ENCODE measurements around the gene KIAA2012.

KIAA2012 gene

DNA sequence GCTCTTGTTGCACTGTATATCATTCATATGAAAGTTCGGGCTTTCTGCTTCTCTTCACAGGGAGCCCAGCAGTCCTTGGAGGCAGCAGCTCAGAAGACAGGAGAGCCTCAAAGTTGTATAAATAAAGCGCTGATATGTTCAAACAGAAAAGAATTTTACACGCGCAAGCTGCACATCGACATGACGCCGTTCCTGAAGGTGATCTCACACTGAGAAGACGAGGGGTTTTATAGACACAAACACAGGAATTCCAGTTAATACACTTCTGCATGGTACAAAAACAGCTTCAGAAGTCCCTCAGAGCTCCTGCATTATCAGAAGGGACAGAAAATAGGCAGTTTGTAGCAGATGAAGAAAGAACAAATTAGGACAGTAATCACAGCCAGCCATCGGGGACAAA is 81.6 kb downstream of the KIAA2012 start:
- DNase-seq = no peak

DNA sequence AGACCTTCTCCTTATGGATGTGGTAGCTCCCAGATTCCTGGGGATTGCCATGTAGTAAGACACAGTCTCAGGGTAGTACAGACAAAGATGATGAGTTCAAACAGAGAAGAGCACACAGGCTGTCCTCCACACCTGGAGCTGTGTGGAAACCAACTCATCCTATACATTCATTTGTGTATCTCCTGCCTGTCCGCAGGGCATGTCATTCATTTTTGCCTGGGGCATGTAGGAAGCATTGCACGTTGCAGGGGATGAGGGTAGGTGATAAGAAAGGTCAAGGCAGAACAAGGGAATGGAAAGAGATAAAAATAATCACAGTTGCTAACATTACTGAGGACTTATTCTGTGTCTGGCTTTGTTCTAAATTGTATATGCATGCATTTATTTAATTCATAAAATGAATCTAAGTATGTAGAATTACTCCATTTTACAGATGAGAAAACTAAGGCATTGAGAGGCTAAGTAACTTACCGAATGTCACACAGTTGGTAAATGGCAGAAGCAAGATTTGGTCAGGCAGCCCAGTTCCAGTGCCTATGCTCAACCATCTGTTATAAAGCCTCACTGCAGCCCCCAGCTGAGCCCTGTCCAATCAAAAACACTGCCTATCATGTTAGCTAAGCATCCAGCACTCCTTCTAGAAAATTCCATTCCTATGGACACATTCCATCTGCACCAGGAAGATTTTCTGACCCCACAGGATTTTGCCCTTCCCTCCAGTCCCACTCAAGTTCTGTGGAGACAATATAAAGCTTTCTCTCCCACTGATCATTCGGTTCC is 84.3 kb downstream of the KIAA2012 start:
- no peak for DNase-seq

DNA sequence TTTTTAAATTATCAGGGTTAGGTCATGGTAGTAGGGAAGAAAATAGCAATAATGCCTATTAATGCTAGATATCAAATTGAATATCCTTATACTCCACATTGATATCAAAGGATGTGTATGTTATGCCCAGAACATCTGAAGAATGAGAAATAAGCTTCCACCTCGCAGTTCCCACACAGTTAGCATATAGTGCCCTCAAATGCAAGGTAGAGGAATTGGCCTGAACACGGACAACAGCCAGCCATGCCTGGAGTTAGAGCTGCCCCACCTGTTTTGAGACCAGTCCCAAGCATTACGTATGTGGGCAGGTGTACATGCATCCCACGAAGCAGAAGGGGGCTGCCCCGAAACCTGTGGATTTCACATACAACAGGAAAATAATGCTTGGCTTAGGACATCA is 85.7 kb downstream of the KIAA2012 start:
- DNase-seq = no peak

DNA sequence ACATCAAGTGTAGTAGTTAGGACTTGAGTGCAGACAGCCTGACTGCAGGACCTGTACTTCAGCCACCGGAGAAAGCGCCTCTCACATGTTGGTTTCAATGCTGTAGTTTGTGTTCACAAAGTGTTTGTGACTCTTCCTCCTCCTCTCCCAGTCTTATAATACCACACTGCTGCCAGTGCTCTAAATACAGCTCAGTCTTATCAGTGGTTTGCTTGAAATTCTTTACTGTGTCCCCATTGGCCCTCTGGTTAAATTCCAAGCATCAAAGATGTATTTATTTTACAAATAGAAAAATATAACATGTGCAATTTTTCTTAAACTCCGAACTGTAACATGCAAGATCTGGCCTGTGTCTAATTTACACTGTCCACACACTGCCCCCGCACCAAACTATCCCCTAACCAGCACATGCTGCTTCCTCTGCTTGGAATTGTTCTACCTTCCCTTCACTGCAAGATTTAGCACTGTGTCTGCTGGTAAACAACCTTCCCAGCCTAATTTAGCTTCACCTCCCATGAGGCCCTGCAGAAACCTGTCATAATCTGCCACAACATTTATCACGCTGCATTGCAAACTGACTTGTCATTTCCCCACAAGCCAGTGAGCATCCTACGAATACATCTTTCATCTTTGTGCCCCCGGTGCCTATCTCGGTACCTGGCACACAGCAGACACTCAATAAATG is 88.2 kb downstream of the KIAA2012 start:
- DNase-seq = no peak

DNA sequence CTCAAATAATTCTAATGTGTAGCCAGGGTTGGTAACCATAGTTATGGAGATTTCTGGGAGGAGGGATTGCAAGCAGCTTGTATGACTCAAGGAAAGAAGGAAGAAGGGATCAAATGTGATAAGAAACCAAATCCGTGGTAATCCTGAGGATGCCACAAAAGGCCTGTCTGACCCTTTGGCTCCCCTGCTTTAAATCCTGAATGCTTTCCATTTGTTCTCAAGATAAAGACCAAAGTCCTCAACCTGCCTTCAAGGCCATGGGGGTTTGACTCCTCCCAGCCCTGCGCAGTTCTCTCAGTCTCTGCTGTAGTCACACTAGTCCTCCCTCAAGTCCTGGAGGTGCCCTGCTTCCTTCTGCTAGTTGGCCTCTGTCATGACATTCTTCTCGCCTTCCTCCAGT is 91.4 kb downstream of the KIAA2012 start:
- DNase-seq = no peak

DNA sequence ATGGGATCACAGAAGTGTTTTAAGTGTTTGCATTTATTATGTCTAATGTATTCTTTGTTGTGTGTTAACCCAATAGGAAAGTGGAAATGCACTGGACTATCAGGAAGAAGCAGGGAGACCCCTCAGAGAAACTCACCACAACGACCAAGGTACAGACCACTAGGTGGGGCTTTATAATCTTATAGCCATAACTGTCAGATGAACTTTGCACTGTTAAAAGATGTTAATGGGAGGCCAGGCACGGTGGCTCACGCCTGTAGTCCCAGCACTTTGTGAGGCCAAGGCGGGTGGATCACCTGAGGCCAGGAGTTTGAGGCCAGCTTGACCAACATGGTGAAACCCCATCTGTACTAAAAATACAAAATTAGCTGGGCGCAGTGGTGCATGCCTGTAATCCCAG is 92.2 kb downstream of the KIAA2012 start:
- DNase-seq = no peak

DNA sequence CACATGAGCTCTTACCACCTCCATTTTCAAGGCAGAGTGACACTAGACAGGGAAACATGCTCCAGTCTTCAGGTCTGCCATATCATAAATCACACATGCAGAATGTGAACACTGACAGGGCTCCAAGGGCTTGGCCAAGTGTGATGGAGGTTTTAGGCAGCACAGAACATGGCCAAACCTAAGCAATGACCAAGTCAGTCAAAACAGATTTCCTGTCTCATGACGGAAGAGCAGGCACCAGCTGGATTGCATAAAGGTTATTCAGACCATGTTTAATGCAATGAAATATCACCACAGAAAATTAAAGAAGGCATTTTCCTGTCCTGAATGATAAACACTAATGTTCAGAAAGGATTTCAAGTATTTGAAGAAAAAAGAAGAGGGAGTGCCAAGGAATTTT is 92.9 kb downstream of the KIAA2012 start:
- no peak for DNase-seq

DNA sequence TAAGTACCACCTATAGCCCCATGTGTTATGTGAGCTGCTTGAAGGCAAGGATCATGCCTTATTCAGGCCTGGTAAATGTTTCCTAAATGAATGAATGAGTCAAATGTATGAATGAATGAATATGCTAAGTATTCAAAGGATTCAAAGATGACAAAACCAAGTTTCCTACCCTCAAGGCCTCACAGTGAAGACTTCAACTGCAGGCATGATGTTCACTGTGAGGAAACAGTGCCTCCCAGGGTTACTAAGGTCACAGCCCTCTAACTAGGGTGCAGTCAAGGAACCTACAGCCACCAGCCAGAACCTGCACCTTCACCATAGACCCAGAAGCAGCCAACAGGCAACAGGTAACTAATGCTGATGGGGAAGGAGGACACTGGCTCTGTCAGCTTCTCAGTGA is 96.1 kb downstream of the KIAA2012 start:
- no peak for DNase-seq

DNA sequence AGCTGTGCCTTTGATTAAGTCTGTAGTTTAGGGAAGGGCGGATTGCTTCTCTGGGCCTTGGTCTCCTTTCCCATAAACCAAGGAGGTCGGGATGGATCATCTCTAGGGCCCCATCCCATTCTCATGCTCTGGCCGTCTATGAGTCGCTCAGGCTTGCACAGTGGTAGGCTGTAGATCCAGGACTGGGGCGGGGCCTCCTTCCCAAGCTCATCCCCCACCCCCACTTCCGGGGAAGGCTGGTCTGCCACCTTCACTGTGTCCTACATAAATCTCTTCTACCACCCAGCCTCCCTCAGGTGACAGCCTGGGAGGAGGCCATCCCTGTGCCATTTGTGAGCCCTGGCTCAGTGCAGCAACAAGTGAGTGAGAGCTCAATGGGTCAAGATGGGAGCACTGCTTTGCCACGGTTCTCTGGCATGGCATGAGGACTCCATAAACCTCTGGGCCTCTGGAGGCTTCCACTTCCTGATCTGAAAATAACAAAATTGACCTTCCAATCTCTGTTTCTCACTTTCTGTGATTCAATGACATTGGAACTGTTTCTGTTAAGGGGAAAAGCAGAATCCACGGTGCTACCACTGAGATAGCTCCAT is 96.9 kb downstream of the KIAA2012 start:
- DNase-seq = no peak

DNA sequence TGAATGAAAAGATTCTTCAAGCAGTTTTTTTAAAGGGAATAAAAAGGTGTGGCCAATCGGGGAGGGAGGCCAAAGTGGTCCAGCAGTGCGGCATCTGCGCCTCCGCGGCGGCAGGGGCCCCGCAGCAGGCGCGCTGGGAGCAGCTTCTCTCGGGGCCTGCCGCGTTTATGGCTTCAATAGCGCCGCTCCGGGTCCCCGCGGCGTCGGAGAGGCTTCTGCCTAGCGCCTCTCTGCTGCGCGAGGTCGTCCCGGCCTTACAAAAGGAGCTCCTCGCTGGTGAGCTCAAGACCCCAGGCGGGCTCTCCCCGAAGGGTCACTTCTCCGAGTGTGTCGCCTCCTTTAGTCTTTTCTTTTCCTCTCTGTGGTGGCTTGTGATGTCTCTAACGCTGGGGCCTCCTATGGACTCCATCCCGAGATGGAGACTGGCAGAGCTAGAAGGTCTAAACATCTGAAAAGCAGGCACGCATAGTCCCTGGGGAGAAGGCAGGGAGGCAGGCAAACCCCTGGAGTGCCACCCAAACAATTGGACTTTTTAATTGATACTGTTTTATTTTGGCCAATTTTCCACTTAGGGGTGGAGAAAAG is 98.3 kb downstream of the KIAA2012 start:
- DNase-seq = no peak

DNA sequence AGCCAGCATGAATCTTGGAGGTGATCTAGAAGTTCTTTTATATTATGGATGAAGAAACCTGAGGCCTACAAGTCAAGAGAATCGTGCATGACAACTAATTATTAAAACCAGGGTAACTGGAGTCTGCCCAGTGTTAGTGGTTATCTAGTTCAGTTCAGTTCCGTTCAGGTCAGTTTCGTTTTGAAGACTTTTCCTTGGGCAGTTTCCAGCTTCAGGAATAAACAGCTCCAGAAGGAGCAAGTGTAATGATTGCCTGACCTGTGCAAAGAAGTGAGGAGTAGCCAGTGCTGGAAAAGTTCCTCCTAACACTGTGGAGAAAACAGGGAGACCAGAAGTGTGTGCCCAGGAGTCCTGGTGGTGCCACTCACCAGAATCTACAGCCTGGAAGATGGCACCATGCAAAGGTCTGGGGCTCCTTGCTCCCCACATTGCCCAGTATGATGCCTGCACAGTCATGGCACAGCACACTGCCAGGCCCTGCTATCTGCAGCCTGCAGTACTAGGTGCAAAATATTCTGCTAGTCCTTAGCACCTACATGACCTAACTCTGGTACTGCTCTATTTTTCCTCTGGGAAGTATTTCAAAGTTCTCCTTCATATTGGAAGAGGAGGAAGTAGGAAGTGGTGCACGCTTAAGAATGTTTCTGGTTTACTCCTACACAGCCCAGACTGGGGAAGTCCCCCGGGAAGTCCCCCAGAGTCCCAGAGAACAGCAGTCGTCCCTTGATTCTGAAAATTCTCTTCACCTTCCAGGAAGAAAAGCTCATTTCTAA is 99.6 kb downstream of the KIAA2012 start:
- no peak for DNase-seq

DNA sequence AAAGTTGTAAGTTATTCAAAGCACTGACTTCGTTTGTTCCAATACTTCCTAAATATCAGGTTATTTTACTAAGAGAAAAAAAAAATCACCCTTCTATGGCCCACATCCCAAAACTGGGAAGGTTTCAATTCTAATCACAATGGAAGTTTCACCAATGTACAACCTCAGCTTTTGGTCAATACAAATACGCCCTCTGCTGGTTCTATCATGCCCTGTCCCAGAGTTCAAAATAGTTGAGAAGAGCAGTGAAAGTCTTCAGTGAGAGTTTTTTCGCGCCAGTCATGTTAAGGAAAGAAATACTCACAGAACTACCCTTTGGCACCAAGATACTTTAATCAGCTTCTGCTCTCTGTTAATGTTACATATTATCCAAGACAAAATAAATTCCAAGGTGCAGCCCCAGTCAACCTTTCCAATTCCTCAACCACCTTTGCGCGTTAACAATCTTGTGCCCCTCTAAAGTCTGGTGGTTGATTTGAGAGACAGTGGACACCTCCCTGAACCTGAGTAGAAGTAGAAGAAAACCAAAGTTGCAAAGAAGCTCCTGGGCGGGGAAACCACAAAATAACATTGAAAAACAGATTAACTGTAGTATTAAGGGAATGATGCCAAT is 105.4 kb downstream of the KIAA2012 start:
- no peak for DNase-seq

DNA sequence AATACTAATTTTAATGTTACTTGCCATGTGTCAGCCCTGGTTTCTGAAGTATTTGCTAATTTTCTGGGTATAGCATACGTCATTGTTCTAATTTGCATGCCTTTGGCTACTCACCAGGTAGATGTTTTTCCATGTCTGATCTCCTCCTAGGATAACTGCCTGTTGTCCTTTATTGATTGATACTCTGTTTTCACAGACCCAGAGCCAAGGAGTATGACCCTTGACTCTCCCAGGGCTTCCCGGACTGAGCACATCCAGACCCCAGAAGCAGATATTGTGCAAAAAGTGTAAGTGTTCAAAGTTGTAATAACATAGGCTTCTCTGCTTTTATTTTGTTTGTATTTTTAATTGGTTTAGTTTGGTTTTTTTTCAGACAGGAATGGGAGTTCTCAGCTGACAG is 111.5 kb downstream of the KIAA2012 start:
- no peak for DNase-seq

DNA sequence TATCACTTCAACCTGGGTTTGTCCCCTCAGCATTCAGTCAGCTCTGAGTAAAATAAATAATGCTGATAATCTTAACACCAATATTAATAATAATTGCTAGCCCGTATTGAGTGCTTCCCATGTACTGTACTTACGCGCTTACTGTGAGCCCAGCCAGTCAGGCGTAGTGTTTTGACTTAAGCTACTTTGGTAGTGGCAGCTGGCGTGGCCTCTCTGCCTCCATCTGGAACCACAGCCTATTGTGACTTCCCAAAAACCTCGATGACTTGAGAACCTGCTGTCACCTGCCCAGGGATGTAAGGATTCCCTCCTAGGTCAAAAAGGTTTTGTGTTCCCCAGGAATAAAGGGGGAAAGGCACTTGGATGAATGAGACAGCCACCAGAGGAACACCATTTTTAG is 112.1 kb downstream of the KIAA2012 start:
- DNase-seq = no peak

DNA sequence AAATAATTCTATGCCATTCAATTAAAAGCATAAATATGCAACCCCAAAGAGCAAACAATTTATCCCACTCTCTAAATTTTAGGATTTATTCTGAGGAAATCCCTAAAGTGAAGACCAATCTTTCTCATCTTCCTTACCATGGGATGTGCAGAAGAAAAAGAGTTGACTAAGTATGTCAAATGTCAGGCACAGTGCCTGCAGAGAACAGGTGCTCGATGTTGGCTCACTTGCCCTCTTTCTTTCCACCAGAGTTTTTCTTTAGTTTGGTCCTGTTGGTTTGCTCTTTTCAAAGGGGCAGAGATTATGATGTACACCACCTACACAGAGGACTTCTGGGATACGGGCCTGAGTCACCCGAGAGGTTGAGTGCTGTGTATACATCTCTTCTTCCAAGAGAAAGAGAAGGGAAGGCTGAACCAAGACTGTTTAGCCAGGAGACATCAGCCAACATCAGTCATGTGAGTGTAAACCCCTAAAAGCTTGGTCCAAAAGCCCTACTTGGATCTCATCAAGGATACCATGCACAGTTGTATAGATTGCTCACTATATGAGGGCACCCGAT is 113.7 kb downstream of the KIAA2012 start:
- no peak for DNase-seq

DNA sequence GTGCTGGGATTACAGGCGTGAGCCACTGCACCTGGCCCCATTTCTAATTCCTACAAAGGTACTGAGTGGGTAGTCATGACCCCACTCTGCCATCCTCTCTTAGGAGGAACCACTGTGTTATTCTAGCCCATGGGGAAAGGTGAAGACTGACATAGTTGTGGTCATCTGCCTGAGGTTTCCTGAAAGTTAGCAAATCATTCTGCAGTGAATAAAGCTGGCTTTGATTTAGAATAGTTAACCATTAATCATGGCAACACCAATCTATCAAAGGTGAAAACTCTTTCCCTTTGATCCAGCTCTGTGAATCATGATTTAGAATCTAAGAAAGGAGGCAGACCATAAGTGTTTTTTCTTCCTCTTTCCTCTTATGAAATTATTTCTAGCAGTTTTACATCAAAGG is 114.5 kb downstream of the KIAA2012 start:
- no peak for DNase-seq

DNA sequence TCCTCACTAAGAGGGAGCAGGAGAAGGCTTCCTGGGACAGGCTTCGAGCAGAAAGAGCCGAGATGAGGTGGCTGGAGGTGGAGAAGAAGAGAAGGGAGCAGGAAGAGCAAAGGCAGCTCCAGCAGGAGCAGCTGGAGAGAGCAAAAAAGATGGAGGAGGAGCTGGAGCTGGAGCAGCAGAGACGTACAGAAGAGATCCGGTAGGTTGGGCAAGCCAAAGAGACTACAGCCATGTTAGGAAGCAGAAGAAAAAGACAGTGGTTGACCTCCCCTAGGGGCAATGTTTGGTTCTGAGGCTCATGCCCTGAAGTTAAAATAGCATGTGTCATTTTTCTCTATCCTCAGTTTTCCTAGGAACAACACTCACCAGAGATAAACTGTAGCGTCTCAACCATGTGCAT is 120.2 kb downstream of the KIAA2012 start:
- DNase-seq = no peak

DNA sequence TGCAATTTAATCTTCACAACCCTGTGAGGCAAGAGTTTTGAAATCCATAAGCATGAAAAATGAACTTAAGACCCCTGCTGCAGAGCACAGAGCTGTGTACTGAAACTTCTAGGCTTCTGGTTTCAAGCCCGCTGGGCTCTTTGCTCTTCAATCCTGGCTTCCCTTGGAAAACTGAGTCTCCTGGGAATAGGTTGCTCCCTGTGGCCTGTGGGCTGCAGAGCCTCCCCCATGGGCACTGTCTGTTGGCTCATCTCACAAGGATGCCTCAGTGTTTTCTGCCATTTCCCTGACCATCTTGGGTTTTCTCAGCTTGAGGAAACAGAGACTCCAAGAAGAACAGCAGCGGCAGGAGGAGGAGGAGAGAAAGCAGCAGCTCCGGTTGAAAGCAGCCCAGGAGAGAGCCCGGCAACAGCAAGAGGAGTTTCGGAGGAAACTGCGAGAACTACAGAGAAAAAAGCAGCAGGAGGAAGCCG is 120.9 kb downstream of the KIAA2012 start:
- DNase-seq = no peak

DNA sequence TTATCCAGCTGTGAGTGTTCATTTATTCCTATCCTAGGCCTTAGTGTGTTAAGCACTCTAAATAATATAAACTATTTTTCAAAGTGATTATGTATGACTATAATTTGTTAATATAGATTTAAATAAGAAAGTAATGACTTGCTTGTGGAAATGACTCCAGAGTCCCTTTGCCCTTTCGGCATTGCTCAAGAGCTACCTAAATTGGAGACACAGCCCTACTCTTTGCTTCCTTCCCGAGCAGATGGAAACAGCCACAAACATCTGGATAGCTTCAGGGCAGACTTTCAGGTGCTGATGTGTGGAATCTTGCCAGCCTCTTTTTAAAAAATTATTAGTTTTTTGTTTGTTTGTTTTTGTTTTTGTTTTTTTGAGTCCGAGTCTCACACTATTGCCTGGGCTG is 121.4 kb downstream of the KIAA2012 start:
- DNase-seq = no peak

DNA sequence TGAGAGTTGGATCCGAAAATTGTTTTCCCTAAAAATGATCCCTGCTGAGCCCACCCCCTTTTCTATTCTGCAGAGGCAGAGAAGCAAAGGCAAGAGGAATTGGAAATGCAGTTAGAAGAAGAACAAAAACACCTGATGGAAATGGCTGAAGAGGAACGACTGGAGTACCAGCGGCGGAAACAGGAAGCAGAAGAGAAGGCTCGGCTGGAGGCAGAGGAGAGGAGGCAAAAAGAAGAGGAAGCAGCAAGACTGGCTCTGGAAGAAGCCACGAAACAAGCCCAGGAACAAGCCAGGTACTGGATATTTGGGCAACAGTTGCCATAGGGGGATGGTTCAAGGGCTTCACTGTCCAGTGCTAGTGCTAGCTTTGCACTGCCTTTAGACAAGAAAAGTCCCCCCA is 123.7 kb downstream of the KIAA2012 start:
- DNase-seq = no peak

DNA sequence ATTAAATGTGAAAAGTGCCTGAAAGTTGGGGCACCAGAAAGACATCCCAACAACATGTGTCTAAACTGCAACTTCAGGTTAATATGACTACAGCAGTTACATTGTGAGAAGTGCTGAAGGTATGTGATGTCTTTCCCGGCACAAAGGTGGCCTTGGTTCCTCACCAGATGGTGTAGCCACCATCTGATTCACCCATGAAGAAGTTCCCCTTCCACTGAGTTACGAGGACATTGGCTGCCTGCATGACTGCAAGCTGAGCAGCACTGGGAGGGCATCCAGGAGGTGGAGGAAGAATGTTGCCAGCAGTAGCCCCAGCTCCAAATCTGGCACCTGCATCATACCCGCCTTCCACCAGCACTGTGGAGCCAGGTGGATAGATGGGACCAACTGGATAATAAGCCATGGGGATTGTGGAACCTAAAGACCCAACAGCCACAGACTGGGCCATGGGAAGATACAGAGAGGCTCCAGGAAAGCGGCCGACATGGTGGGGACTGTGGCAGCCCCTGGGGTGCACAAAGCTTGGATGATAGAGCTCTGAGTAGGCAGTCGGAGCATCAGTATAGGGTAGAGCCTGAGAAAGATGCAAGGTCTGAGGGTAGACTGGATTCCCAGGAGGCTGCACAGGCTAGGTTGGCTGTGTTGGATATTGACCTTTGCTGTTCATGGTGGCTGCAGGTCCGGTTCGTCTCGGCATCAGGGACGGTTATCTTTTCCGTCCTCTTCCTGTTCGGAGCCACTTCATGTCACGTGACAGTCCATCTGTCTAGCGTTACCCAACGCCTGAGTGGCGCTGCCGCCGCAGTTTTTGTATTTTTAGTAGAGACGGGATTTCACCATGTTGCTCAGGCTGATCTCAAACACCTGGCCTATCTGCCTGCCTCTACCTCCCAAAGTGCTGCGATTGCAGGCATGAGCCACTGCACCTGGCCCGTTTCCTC is 128.4 kb downstream of the KIAA2012 start:
- DNase-seq = no peak
